OCI-LY1 (cell line): ENCODE results near the gene IL3.

Source experiments
- CTCF ChIP-seq: fragments of 200-600 bp; sonication (generic), shearing (Covaris generic); IDR thresholded peaks from 2 replicates; pipeline ENCODE4 v1.5.1; 2017; ENCODE audit warnings: mild to moderate bottlenecking, antibody characterized with exemption, low read length, moderate library complexity, mixed read lengths
- EZH2 ChIP-seq: fragments of 200-600 bp; sonication (generic), shearing (Covaris generic); IDR thresholded peaks from 2 replicates; pipeline ENCODE4 v1.8.0; 2017; ENCODE audit warnings: borderline replicate concordance, mixed run types, mild to moderate bottlenecking, antibody characterized with exemption, low read length, moderate library complexity, mixed read lengths

- no peak for TF ChIP-seq CTCF
- TF ChIP-seq EZH2: no peak
These were observed 34.1 kb downstream of the IL3 start for GRCh38 chr5:132094393-132095076.
